GM12878 (cell line): Measurements from ENCODE around the gene PRM1. TPM values are rescaled to one million over a fixed set of nuclear protein-coding genes. Genes with fewer than 3 reads are reported as not detected.

Source experiments
- ATAC-seq: fragments of 200-7000 bp; cut with Tn5 transposase; 3 replicates; pipeline ENCODE4 v1.9.1; 2020; ENCODE audit warnings: mild to moderate bottlenecking, moderate library complexity
- BruUV-seq: library from RNA; stranded (reverse); fragments of 400-500 nt; replicated peaks from 2 replicates; lab custom pipeline; 2021; lab: Mats Ljungman, UMichigan
- CTCF ChIA-PET: fragments of 300-600 bp; sonication (Branson Sonifier 250); formaldehyde crosslinking; extraction: SDS; loops from one replicate; lab custom pipeline; 2021; ENCODE audit warnings: inconsistent platforms; lab: Yijun Ruan, JAX
- POLR2A ChIA-PET: fragments of 350-600 bp; formaldehyde crosslinking; extraction: SDS; loops from one replicate; lab custom pipeline; 2021; ENCODE audit warnings: inconsistent platforms; lab: Charles Lee
- RAD21 ChIA-PET: fragments of 300-600 bp; sonication (Branson Sonifier 250); formaldehyde crosslinking; loops from one replicate; lab custom pipeline; 2023; ENCODE audit warnings: antibody characterized with exemption; ENCODE audit not compliant: unreplicated experiment; lab: Charles Lee
- SMC1A ChIA-PET: fragments of 300-600 bp; sonication (Branson Sonifier 250); formaldehyde crosslinking; loops from one replicate; lab custom pipeline; 2023; ENCODE audit not compliant: unreplicated experiment, uncharacterized antibody; lab: Charles Lee
- DNase-seq: peaks from one replicate; pipeline ENCODE4 v3.0.0-alpha.2; 2011; ENCODE audit warnings: low read depth, low spot score
- FAIRE-seq: peaks from 3 replicates; lab custom pipeline; 2011; peaks lifted over from hg19 to GRCh38; lab: Jason Lieb, UNC
- H2AFZ ChIP-seq: 2 replicates; pipeline ENCODE4 v1.6.0; 2011; ENCODE audit warnings: low read depth, low read length, control low read depth; ENCODE audit not compliant: control insufficient read depth
- H3K27ac ChIP-seq: 2 replicates; pipeline ENCODE4 v1.5.1; 2011; ENCODE audit warnings: control low read depth; ENCODE audit not compliant: control insufficient read depth, insufficient read depth
- H3K27me3 ChIP-seq, 2 experiments: replicated peaks in 1 of 2; 2 replicates each; pipeline versions ENCODE4 v1.6.0 to v1.6.1; 2011; ENCODE audit warnings: low read length in 1 of 2; ENCODE audit not compliant: control insufficient read depth in 2 of 2, insufficient read depth in 2 of 2
- H3K36me3 ChIP-seq, 2 experiments: 2 replicates each; pipeline ENCODE4 v1.5.1; 2011; ENCODE audit warnings: low read length in 1 of 2; ENCODE audit not compliant: control insufficient read depth in 2 of 2, insufficient read depth in 2 of 2
- H3K4me1 ChIP-seq: 2 replicates; pipeline ENCODE4 v1.6.1; 2011; ENCODE audit warnings: mild to moderate bottlenecking, low read length, moderate library complexity, mixed read lengths; ENCODE audit not compliant: control insufficient read depth, insufficient read depth
- H3K4me2 ChIP-seq: 2 replicates; pipeline ENCODE4 v1.6.0; 2011; ENCODE audit warnings: control low read depth; ENCODE audit not compliant: control insufficient read depth, insufficient read depth
- H3K4me3 ChIP-seq: fragments of 200-600 bp; sonication (generic); 2 replicates; pipeline ENCODE4 v1.5.1; 2016
- H3K79me2 ChIP-seq: 2 replicates; pipeline ENCODE4 v1.6.0; 2011; ENCODE audit warnings: low read length; ENCODE audit not compliant: control insufficient read depth, insufficient read depth
- H3K9ac ChIP-seq: 2 replicates; pipeline ENCODE4 v1.8.0; 2011; ENCODE audit warnings: low read length, control low read depth, mixed read lengths; ENCODE audit not compliant: control insufficient read depth, insufficient read depth
- H3K9me3 ChIP-seq: replicated peaks from 3 replicates; pipeline ENCODE4 v1.5.1; 2011; ENCODE audit warnings: mild to moderate bottlenecking, low read length; ENCODE audit not compliant: control insufficient read depth, insufficient read depth
- H4K20me1 ChIP-seq: 2 replicates; pipeline ENCODE4 v1.6.0; 2011; ENCODE audit not compliant: control insufficient read depth, insufficient read depth
- BACH1 ChIP-seq: fragments of 450-650 bp; IDR thresholded peaks from 2 replicates; pipeline ENCODE4 v1.6.1; 2017; ENCODE audit warnings: mild to moderate bottlenecking, borderline replicate concordance
- BRCA1 ChIP-seq: IDR thresholded peaks from 2 replicates; pipeline ENCODE4 v1.6.1; 2011; ENCODE audit warnings: low read depth, low read length, improper control_type of control experiment
- IRF5 ChIP-seq: fragments of 450-650 bp; IDR thresholded peaks from 2 replicates; pipeline ENCODE4 v1.6.1; 2017; ENCODE audit warnings: borderline replicate concordance
- NR2C2 ChIP-seq: IDR thresholded peaks from 2 replicates; pipeline ENCODE4 v1.6.1; 2011; ENCODE audit warnings: borderline replicate concordance, low read depth; ENCODE audit not compliant: control insufficient read depth, insufficient read length
- NR2F1 ChIP-seq: fragments of 450-650 bp; conservative IDR thresholded peaks from 2 replicates; pipeline ENCODE4 v1.6.1; 2017; ENCODE audit warnings: mild to moderate bottlenecking
- PAX5 ChIP-seq: IDR thresholded peaks from 2 replicates; pipeline ENCODE4 v1.6.1; 2011; ENCODE audit warnings: low read depth, low read length, borderline replicate concordance
- POLR2A ChIP-seq: IDR thresholded peaks from 2 replicates; pipeline ENCODE4 v1.6.1; 2011; ENCODE audit warnings: low read depth, mild to moderate bottlenecking, low read length
- POLR2AphosphoS2 ChIP-seq: IDR thresholded peaks from 2 replicates; pipeline ENCODE4 v1.6.1; 2011; ENCODE audit warnings: low read depth, mild to moderate bottlenecking, low read length, improper control_type of control experiment, moderate library complexity
- POLR2AphosphoS5 ChIP-seq: IDR thresholded peaks from 2 replicates; pipeline ENCODE4 v1.6.1; 2011; ENCODE audit warnings: mild to moderate bottlenecking, low read length, inconsistent platforms
- POU2F2 ChIP-seq: IDR thresholded peaks from 3 replicates; pipeline ENCODE4 v1.6.1; 2011; ENCODE audit warnings: low read depth, mild to moderate bottlenecking, low read length, borderline replicate concordance
- SMAD1 ChIP-seq: fragments of 450-650 bp; IDR thresholded peaks from 2 replicates; pipeline ENCODE4 v1.6.1; 2018; ENCODE audit warnings: mild to moderate bottlenecking, low read depth; ENCODE audit not compliant: partially characterized antibody
- SREBF2 ChIP-seq: IDR thresholded peaks from 2 replicates; pipeline ENCODE4 v1.6.1; 2012; ENCODE audit warnings: mild to moderate bottlenecking, low read length
- TCF7 ChIP-seq: IDR thresholded peaks from 2 replicates; pipeline ENCODE4 v1.6.1; 2014; ENCODE audit warnings: antibody characterized with exemption, borderline replicate concordance
- ZBED1 ChIP-seq: IDR thresholded peaks from 2 replicates; pipeline ENCODE4 v1.6.1; 2016; ENCODE audit warnings: borderline replicate concordance
- WGBS: methylation state at CpG from one replicate; pipeline ENCODE4 v1.1.6; 2016; ENCODE audit warnings: low lambda C conversion rate; ENCODE audit not compliant: insufficient replicate concordance, insufficient coverage; ENCODE audit errors: missing lambda C conversion rate; 5-methylcytosine and 5-hydroxymethylcytosine counted together
- in situ Hi-C: fragments of 300-500 bp; cut with MboI; formaldehyde crosslinking; loops from 9 replicates; pipeline ENCODE4 v1.14.3; 2018; ENCODE audit warnings: mixed read lengths
- intact Hi-C: fragments of 100-400 bp; cut with micrococcal nuclease; formaldehyde crosslinking; loops from one replicate; pipeline ENCODE4 v1.14.2; 2022; ENCODE audit not compliant: unreplicated experiment
- polyA plus RNA-seq, 11 experiments: library from polyadenylated mRNA; depleted of rRNA in 4 of 11; unstranded in 6 of 11; stranded (reverse) in 5 of 11; fragments of >200 nt; fragmentation: Nextera tagmentation in 4 of 11; fragmentation: Illumina TruSeq in 1 of 11; extraction: Ambion mirVana in 4 of 11; extraction: Trizol in 1 of 11; gene quantifications; 1 replicate in 1 of 11; 2 replicates in 10 of 11; pipeline versions ENCODE4 v1.2.1 to v1.2.3, GENCODE V29; 2011 to 2016; ENCODE audit warnings: inconsistent platforms in 2 of 11, missing spikeins in 2 of 11, low read depth in 1 of 11
- total RNA-seq, 4 experiments: library from RNA; depleted of rRNA in 3 of 4; stranded (reverse); fragments of >200 nt in 3 of 4; fragmentation: Illumina TruSeq in 1 of 4; extraction: Trizol in 1 of 4; gene quantifications; 2 replicates each; pipeline versions ENCODE4 v1.2.1 to v1.2.3, GENCODE V29; 2013 to 2021

The PRM1 gene
- total and polyA plus RNA-seq, 10 of the 15 experiments (the other 5 are each of a cell fraction or from before 2014, with no cell fraction given), result 0.20 TPM; not detected in 9

GRCh38 chr16:11250091-11250785, 30.9 kb downstream of the PRM1 start:
- Histone ChIP-seq H2AFZ (no peak overlapping the region), H3K4me2 (no peak overlapping the region), H3K27ac (no peak overlapping the region), H3K9ac (no peak overlapping the region), H4K20me1 (no peaks in the 10 kb centered on the region), H3K4me1 (peaks cover 25% of the 10 kb centered on the region), H3K36me3 (peaks cover 0 to 3% of the 10 kb centered on the region in 2 experiments; a peak in 1 of 4 replicates), H3K4me3 (no peak overlapping the region), H3K79me2 (peaks cover 29% of the 10 kb centered on the region), H3K9me3 (no peaks in the 10 kb centered on the region; the same call in 2 of the 3 replicates), H3K27me3 (no peaks in the 10 kb centered on the region)
- FAIRE-seq, result no peak
- BruUV-seq, result no TSS peak
- RAD21 ChIA-PET, result no interaction called here
- TF ChIP-seq ZBED1 (peak; percentile 30; the same call in 1 of the 2 replicates), BRCA1 (no peak), NR2F1 (0 out of 2 replicates have a peak, but pooled peaks have one; percentile 58), POU2F2 (peak; percentile 1; the same call in 1 of the 3 replicates), IRF5 (no peak), SMAD1 (peak; percentile 9), TCF7 (no peak), POLR2AphosphoS2 (peak; percentile 65; the same call in 1 of the 2 replicates), POLR2AphosphoS5 (peak; percentile 86), PAX5 (no peak), SREBF2 (no peak), BACH1 (0 out of 2 replicates have a peak, but pooled peaks have one; percentile 15), NR2C2 (no peak), POLR2A (peak; percentile 45; the same call in 1 of the 2 replicates)
- peak; percentile 0 for ATAC-seq
- DNase-seq, result no peak
- POLR2A ChIA-PET, result interaction anchor here (0.6 to 6.6 kb wide), 7 partner anchors 14 to 318 kb away, joined by 3 to 53 read pairs (median 4); no protein-coding TSS in a partner anchor
- in situ Hi-C loops, result loop anchor here (5.0 kb wide), 1 partner anchor 283 kb away; no protein-coding TSS in a partner anchor
- intact Hi-C loops, result no loop called here
- CTCF ChIA-PET, result no interaction called here
- 78% methylated on average over 15 of the region's 16 CpGs for WGBS
- SMC1A ChIA-PET, result interaction anchor here (1.0 kb wide), 1 partner anchor 58 kb away, joined by 3 read pairs; no protein-coding TSS in a partner anchor
